IMR-90 (cell line): Measurements from ENCODE around the gene HSD11B1L. TPM values are rescaled to one million over a fixed set of nuclear protein-coding genes. Genes with fewer than 3 reads are reported as not detected.

ENCODE experiments used
- ATAC-seq: fragments of 200-7000 bp; cut with Tn5 transposase; 2 replicates; pipeline ENCODE4 v1.9.1; 2020; ENCODE audit warnings: low read depth, mild to moderate bottlenecking, moderate library complexity
- BruUV-seq: library from RNA; stranded (reverse); fragments of 400-500 nt; replicated peaks from 2 replicates; lab custom pipeline; 2021; lab: Mats Ljungman, UMichigan
- CTCF ChIA-PET: fragments of 300-600 bp; formaldehyde crosslinking; extraction: SDS; loops from one replicate; lab custom pipeline; 2021; ENCODE audit warnings: antibody characterized with exemption; lab: Yijun Ruan, JAX
- POLR2A ChIA-PET: fragments of 300-600 bp; sonication (Branson Sonifier 250); formaldehyde crosslinking; loops from one replicate; lab custom pipeline; 2022; ENCODE audit warnings: antibody characterized with exemption; ENCODE audit not compliant: unreplicated experiment; lab: Charles Lee
- DNase-seq: peaks from one replicate; pipeline ENCODE4 v3.0.0; 2013
- H2AFZ ChIP-seq: replicated peaks from 2 replicates; pipeline ENCODE3; 2013; ENCODE audit warnings: low read length, mild to moderate bottlenecking; ENCODE audit not compliant: poor library complexity
- H2AK5ac ChIP-seq: 2 replicates; pipeline ENCODE4 v1.6.1; 2013; ENCODE audit warnings: low read depth, low read length, inconsistent platforms
- H2AK9ac ChIP-seq: replicated peaks from 2 replicates; pipeline ENCODE3; 2013; ENCODE audit warnings: mild to moderate bottlenecking, low read depth, low read length, moderate library complexity; ENCODE audit not compliant: poor library complexity
- H2BK120ac ChIP-seq: 2 replicates; pipeline ENCODE4 v1.6.1; 2013; ENCODE audit warnings: low read depth, low read length, inconsistent platforms
- H2BK15ac ChIP-seq: 3 replicates; pipeline ENCODE4 v1.6.1; 2013; ENCODE audit warnings: low read depth, low read length, inconsistent platforms
- H2BK20ac ChIP-seq: 2 replicates; pipeline ENCODE4 v1.6.1; 2013; ENCODE audit warnings: low read depth, mild to moderate bottlenecking, inconsistent platforms, low read length, moderate library complexity
- H2BK5ac ChIP-seq: 2 replicates; pipeline ENCODE4 v1.6.1; 2013; ENCODE audit warnings: mild to moderate bottlenecking, low read depth, low read length, inconsistent platforms; ENCODE audit not compliant: poor library complexity, severe bottlenecking
- H3K14ac ChIP-seq: replicated peaks from 2 replicates; pipeline ENCODE4 v1.6.1; 2013; ENCODE audit warnings: low read depth, low read length, inconsistent platforms
- H3K18ac ChIP-seq: 2 replicates; pipeline ENCODE4 v1.6.1; 2013; ENCODE audit warnings: low read depth, low read length, control low read depth
- H3K23ac ChIP-seq: 2 replicates; pipeline ENCODE4 v1.6.1; 2013; ENCODE audit warnings: low read depth, low read length, inconsistent platforms
- H3K27ac ChIP-seq: 2 replicates; pipeline ENCODE4 v1.5.1; 2013; ENCODE audit warnings: mild to moderate bottlenecking, control low read depth, low read length; ENCODE audit not compliant: insufficient read depth
- H3K27me3 ChIP-seq: 2 replicates; pipeline ENCODE4 v1.6.1; 2013; ENCODE audit warnings: low read length; ENCODE audit not compliant: control insufficient read depth, insufficient read depth
- H3K36me3 ChIP-seq: 2 replicates; pipeline ENCODE4 v1.6.1; 2013; ENCODE audit warnings: low read length, mixed read lengths; ENCODE audit not compliant: control insufficient read depth, insufficient read depth
- H3K4ac ChIP-seq: 2 replicates; pipeline ENCODE4 v1.6.1; 2013; ENCODE audit warnings: low read depth, low read length, inconsistent platforms
- H3K4me1 ChIP-seq: 2 replicates; pipeline ENCODE4 v1.6.1; 2013; ENCODE audit warnings: low read length, mixed read lengths; ENCODE audit not compliant: control insufficient read depth, insufficient read depth
- H3K4me2 ChIP-seq: 2 replicates; pipeline ENCODE4 v1.6.1; 2013; ENCODE audit warnings: low read depth, mild to moderate bottlenecking, control low read depth, low read length, moderate library complexity
- H3K4me3 ChIP-seq: 2 replicates; pipeline ENCODE4 v1.5.1; 2013; ENCODE audit warnings: low read depth, mild to moderate bottlenecking, control low read depth, low read length, moderate library complexity; ENCODE audit not compliant: insufficient read depth
- H3K56ac ChIP-seq: 2 replicates; pipeline ENCODE4 v1.6.1; 2013; ENCODE audit warnings: low read length, inconsistent platforms; ENCODE audit not compliant: insufficient read depth; ENCODE audit errors: extremely low read depth
- H3K79me1 ChIP-seq, 2 experiments: 2 replicates each; pipeline ENCODE4 v1.6.1; 2013; ENCODE audit warnings: low read length in 2 of 2, inconsistent platforms in 1 of 2, low read depth in 1 of 2
- H3K9ac ChIP-seq: 2 replicates; pipeline ENCODE4 v1.6.1; 2013; ENCODE audit warnings: low read depth, low read length, control low read depth
- H3K9me1 ChIP-seq: 2 replicates; pipeline ENCODE4 v1.6.1; 2013; ENCODE audit warnings: low read length, inconsistent platforms; ENCODE audit not compliant: insufficient read depth
- H3K9me3 ChIP-seq: 2 replicates; pipeline ENCODE4 v1.6.1; 2013; ENCODE audit warnings: low read length; ENCODE audit not compliant: control insufficient read depth, insufficient read depth
- H4K20me1 ChIP-seq: 2 replicates; pipeline ENCODE4 v1.6.1; 2013; ENCODE audit warnings: low read length, inconsistent platforms; ENCODE audit not compliant: insufficient read depth
- H4K5ac ChIP-seq: 2 replicates; pipeline ENCODE4 v1.6.1; 2013; ENCODE audit warnings: mild to moderate bottlenecking, low read depth, low read length, control low read depth
- H4K8ac ChIP-seq, 2 experiments: 2 replicates each; pipeline ENCODE4 v1.6.1; 2013; ENCODE audit warnings: low read depth in 2 of 2, low read length in 2 of 2, control low read depth in 1 of 2, inconsistent platforms in 1 of 2
- H4K91ac ChIP-seq: 2 replicates; pipeline ENCODE4 v1.6.1; 2013; ENCODE audit warnings: low read depth, low read length, inconsistent platforms; ENCODE audit not compliant: insufficient read depth
- CEBPB ChIP-seq: IDR thresholded peaks from 2 replicates; pipeline ENCODE4 v1.6.1; 2012; ENCODE audit warnings: low read depth, low read length, improper control_type of control experiment
- CHD1 ChIP-seq: IDR thresholded peaks from 2 replicates; pipeline ENCODE4 v1.6.1; 2012; ENCODE audit warnings: low read depth, low read length, improper control_type of control experiment
- FOS ChIP-seq: fragments of 150-350 bp; IDR thresholded peaks from 2 replicates; pipeline ENCODE4 v1.6.1; 2016; ENCODE audit warnings: low read depth, low read length
- MAFK ChIP-seq: IDR thresholded peaks from 2 replicates; pipeline ENCODE4 v1.6.1; 2012; ENCODE audit warnings: low read depth, low read length, improper control_type of control experiment
- POLR2A ChIP-seq: IDR thresholded peaks from 2 replicates; pipeline ENCODE4 v1.6.1; 2012; ENCODE audit warnings: mild to moderate bottlenecking, low read depth, low read length
- RCOR1 ChIP-seq: IDR thresholded peaks from 2 replicates; pipeline ENCODE4 v1.6.1; 2012; ENCODE audit warnings: mild to moderate bottlenecking, low read length, improper control_type of control experiment; ENCODE audit not compliant: insufficient replicate concordance
- SMC3 ChIP-seq: fragments of 150-350 bp; IDR thresholded peaks from 2 replicates; pipeline ENCODE4 v1.6.1; 2016; ENCODE audit warnings: low read depth, mild to moderate bottlenecking, antibody characterized with exemption, low read length, moderate library complexity
- WGBS, 2 experiments: methylation state at CpG; one replicate each; pipeline versions ENCODE4 v1.1.5 to v1.1.7; 2013; ENCODE audit warnings: missing lambda C conversion rate in 2 of 2; ENCODE audit not compliant: insufficient read length in 1 of 2; ENCODE audit errors: extremely low coverage in 2 of 2; 5-methylcytosine and 5-hydroxymethylcytosine counted together
- dilution Hi-C: fragments of 300-500 bp; cut with HindIII; formaldehyde crosslinking; loops from one replicate; pipeline ENCODE4 v1.14.3; 2018; ENCODE audit warnings: low sequenced_read_pairs; ENCODE audit not compliant: unreplicated experiment
- in situ Hi-C: fragments of 300-500 bp; cut with MboI; formaldehyde crosslinking; loops from 3 replicates; pipeline ENCODE4 v1.14.3; 2019; ENCODE audit warnings: low sequenced_read_pairs, inconsistent platforms, mixed read lengths
- intact Hi-C: fragments of 100-400 bp; cut with micrococcal nuclease; formaldehyde crosslinking; loops from 2 replicates; pipeline ENCODE4 v1.10.0; 2022
- polyA plus RNA-seq, 3 experiments: library from polyadenylated mRNA; depleted of rRNA; stranded (reverse); fragments of >200 nt; gene quantifications; 2 replicates each; pipeline ENCODE4 v1.2.3, GENCODE V29; 2012; ENCODE audit warnings: low replicate concordance in 1 of 3
- total RNA-seq: library from RNA; depleted of rRNA; stranded (reverse); fragments of >200 nt; gene quantifications from 2 replicates; pipeline ENCODE4 v1.2.3, GENCODE V29; 2012
- TF ChIP-seq, protein P1 (sequence below): conservative IDR thresholded peaks from 2 replicates; pipeline ENCODE4 v1.5.1; 2012; ENCODE audit warnings: mild to moderate bottlenecking, low read depth, low read length, improper control_type of control experiment
- TF ChIP-seq, protein P2 (sequence below): fragments of 150-350 bp; IDR thresholded peaks from 2 replicates; pipeline ENCODE4 v1.6.1; 2016; ENCODE audit warnings: low read depth, mild to moderate bottlenecking, low read length, moderate library complexity, borderline replicate concordance

HSD11B1L gene
- total and polyA plus RNA-seq, 2 of the 4 experiments (the other 2 are of a cell fraction), result 2.2 to 7.2 TPM

DNA sequence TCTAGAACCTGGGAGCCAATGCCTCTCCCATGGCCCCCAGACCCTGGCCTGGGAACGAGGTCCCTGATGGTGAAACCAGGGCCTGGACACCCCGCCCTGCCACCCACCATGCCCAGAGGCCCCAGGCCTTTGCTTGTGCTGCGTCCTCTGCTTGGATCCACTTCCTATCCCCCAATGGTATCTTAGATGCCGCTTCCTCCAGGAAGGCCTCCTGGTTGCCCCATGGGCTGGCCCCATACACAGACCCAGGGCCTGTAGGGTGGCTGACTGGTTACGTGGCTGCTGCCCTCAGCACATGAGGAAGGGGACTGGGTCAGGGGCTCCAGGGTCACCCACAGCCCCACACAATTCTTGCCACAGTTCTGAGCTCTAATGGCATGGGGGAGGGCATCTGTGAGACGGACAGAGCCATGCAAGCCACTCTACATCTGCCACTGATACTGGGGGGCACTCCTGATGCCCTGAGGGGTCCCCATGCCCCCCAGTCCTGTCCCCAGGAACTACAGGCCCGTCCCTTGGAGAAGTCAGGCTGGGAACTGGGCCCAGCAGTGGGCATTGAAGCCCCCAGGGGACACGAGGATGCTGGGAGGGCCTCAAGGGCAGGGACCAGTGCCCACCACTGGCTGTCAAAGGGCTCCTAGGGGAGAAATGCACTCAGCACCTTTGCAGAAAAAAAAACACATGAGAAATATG, 14.3 kb downstream of the HSD11B1L start:
- Histone ChIP-seq H3K4me3 (no peak overlapping the region), H2BK20ac (no peak overlapping the region), H3K4me1 (peaks cover 2% of the 10 kb centered on the region; the same call in 1 of the 2 replicates), H4K5ac (no peak overlapping the region), H3K27ac (no peak overlapping the region), H3K79me1 (peaks cover 4 to 74% of the 10 kb centered on the region in 2 experiments; a peak in 3 of 4 replicates), H2BK5ac (no peak overlapping the region), H3K14ac (no peak overlapping the region), H2AK5ac (no peak overlapping the region), H3K23ac (no peak overlapping the region), H3K9me3 (no peaks in the 10 kb centered on the region), H2AK9ac (no peak overlapping the region), H2AFZ (no peak overlapping the region), H4K20me1 (peaks cover 85% of the 10 kb centered on the region), H3K4me2 (no peak overlapping the region), H3K27me3 (no peaks in the 10 kb centered on the region), H3K18ac (no peak overlapping the region), H3K56ac (no peak overlapping the region), H2BK15ac (no peak overlapping the region), H2BK120ac (no peak overlapping the region), H3K9ac (no peak overlapping the region), H3K4ac (no peak overlapping the region), H3K9me1 (peaks cover 4% of the 10 kb centered on the region; the same call in 1 of the 2 replicates), H4K8ac (no peak overlapping the region), H4K91ac (no peak overlapping the region), H3K36me3 (peaks cover 78% of the 10 kb centered on the region)
- in situ Hi-C loops (no loop called here), dilution Hi-C loops (no loop called here), intact Hi-C loops (no loop called here)
- ATAC-seq, result no peak
- ChIA-PET CTCF (no interaction called here), POLR2A (no interaction called here)
- TF ChIP-seq CHD1 (no peak), FOS (no peak), POLR2A (no peak), SMC3 (no peak), RCOR1 (no peak), CEBPB (no peak), MAFK (no peak)
- TF ChIP-seq, protein P1, sequence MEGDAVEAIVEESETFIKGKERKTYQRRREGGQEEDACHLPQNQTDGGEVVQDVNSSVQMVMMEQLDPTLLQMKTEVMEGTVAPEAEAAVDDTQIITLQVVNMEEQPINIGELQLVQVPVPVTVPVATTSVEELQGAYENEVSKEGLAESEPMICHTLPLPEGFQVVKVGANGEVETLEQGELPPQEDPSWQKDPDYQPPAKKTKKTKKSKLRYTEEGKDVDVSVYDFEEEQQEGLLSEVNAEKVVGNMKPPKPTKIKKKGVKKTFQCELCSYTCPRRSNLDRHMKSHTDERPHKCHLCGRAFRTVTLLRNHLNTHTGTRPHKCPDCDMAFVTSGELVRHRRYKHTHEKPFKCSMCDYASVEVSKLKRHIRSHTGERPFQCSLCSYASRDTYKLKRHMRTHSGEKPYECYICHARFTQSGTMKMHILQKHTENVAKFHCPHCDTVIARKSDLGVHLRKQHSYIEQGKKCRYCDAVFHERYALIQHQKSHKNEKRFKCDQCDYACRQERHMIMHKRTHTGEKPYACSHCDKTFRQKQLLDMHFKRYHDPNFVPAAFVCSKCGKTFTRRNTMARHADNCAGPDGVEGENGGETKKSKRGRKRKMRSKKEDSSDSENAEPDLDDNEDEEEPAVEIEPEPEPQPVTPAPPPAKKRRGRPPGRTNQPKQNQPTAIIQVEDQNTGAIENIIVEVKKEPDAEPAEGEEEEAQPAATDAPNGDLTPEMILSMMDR, result no peak
- TF ChIP-seq, protein P2, sequence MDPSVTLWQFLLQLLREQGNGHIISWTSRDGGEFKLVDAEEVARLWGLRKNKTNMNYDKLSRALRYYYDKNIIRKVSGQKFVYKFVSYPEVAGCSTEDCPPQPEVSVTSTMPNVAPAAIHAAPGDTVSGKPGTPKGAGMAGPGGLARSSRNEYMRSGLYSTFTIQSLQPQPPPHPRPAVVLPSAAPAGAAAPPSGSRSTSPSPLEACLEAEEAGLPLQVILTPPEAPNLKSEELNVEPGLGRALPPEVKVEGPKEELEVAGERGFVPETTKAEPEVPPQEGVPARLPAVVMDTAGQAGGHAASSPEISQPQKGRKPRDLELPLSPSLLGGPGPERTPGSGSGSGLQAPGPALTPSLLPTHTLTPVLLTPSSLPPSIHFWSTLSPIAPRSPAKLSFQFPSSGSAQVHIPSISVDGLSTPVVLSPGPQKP, result no peak
- no peak for DNase-seq
- WGBS, 2 experiments, result 78% methylated on average over 2 of the region's 8 CpGs; no CpG with 5 or more reads in 1 of the 2 experiments
- BruUV-seq, result no TSS peak
